Subcutaneous abdominal adipose tissue (tissue), 5 donors: ENCODE measurements around the gene CELA3A.
"Not testable (repeated sequence)": the region's sequence is repeated elsewhere in the genome, so short reads cannot be mapped to it uniquely, and the experiment has no call there.

Experiments
- H3K27ac ChIP-seq: one replicate; pipeline ENCODE4 v1.7.0; 2013; ENCODE audit warnings: low read depth, mild to moderate bottlenecking, inconsistent platforms, low read length, moderate library complexity
- H3K27me3 ChIP-seq, 5 donors: one replicate each; pipeline ENCODE4 v1.7.0; 2013; ENCODE audit warnings: low read length in 5 of 5, inconsistent platforms in 1 of 5; ENCODE audit not compliant: control insufficient read depth in 5 of 5, insufficient read depth in 4 of 5
- H3K36me3 ChIP-seq, 5 donors: one replicate each; pipeline ENCODE4 v1.7.0; 2013; ENCODE audit warnings: low read length in 5 of 5; ENCODE audit not compliant: control insufficient read depth in 5 of 5, insufficient read depth in 5 of 5
- H3K4me1 ChIP-seq, 5 donors: one replicate each; pipeline ENCODE4 v1.7.0; 2013; ENCODE audit warnings: low read length in 5 of 5, mild to moderate bottlenecking in 3 of 5, moderate library complexity in 1 of 5; ENCODE audit not compliant: control insufficient read depth in 5 of 5, insufficient read depth in 5 of 5
- H3K4me3 ChIP-seq, 5 donors: one replicate each; pipeline ENCODE4 v1.7.0; 2013; ENCODE audit warnings: low read length in 5 of 5, low read depth in 1 of 5
- H3K9ac ChIP-seq, 5 donors: one replicate each; pipeline ENCODE4 v1.7.0; 2013; ENCODE audit warnings: low read length in 5 of 5, mild to moderate bottlenecking in 4 of 5, moderate library complexity in 3 of 5
- H3K9me3 ChIP-seq, 5 donors: one replicate each; pipeline ENCODE4 v1.7.0; 2013; ENCODE audit warnings: low read length in 5 of 5; ENCODE audit not compliant: control insufficient read depth in 5 of 5
- donor health status: healthy.
- donor health status: healthy.
- donor health status: healthy.
- donor health status: healthy.
- donor health status: healthy.

CELA3A gene

DNA sequence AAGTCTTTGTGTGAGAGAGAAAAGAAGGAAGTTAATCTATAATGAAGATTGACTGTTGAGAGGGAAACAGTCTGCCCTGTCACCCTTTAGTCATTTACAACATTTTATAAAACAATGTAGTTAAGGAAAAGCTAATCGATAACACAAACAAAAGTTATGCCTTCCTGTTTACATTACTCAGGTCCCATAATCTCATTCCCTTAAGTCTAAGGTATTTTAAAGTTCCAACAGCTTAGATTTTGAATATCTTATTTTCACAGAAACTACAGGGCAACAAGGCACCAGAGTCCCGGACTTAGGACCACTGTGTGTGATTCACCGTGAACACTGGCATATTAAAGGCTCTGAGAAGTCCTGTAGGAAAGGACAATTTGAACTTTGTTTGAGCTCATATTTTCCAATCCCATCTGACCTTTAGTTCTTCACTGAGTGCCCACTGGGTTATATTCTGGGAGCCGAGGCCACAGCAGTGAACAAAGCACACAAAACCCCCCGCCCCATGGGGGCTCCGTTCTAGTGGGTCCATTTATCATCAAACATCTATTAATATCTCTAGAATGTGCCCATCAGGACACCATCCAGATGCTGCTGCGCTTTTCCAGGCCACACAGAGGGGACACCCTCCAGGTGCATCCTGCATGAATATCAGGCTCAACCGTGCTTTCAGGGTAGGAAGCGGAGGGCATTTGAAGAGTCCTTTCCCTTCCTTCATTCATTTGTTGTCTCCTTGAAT, 3.4 kb upstream of the CELA3A start:
- not testable (repeated sequence) for H3K9ac ChIP-seq, H3K27ac ChIP-seq, H3K9me3 ChIP-seq, H3K4me1 ChIP-seq, H3K27me3 ChIP-seq, H3K4me3 ChIP-seq, H3K36me3 ChIP-seq

DNA sequence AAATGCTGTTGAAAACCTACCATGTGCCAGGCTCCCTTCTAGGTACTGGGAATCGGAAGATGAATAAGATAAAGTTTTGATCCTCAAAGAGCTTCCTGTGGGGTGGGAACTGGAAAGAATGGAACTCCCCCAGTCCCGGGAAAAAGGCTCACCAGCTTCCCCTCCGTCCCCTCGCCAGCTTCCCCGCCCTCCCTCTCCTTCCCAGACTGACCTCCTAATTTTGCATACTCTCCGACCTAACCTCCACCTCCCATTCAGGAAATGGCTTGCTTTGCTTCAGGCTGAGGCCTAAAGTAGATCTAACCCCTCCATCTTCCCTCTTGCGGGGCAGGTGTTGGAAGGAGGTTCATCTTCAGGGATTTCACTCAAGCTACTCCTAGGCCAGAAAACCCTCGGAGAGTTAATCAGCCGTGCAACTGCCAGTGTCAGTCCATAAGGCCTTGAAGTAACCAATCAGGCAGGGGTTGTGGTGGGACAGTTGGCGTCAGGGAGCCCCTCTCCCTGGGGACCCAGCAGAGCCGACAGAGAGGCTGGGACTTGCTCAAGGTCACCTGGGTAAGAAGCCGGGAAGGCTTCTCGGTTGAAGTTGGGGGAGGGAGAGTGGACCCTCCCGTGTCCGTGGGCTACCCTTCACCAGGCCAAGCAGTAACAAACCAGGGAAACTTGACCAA, 2.7 kb upstream of the CELA3A start:
- H3K9ac ChIP-seq, H3K27ac ChIP-seq, H3K27me3 ChIP-seq, H3K36me3 ChIP-seq, H3K9me3 ChIP-seq, H3K4me1 ChIP-seq, H3K4me3 ChIP-seq: not testable (repeated sequence)

DNA sequence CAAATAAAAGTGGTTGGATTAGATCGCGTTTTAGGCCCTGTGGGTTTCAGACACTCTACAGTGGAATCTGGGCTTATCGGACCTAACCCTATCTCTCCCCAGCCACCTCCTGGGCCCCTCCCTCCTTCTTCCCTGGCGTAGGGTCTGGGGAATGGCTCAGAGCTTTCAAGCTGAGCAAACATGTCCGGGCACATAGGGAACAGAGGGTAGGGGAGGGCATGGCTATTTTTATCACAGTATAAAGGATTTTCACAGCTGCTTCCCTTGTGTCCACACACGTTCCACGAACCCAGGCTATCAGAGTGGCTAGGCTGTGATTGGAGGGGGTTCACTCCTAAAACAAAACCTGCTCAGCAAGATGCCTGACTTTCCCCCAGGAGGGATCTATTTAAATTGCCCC, 1.8 kb upstream of the CELA3A start:
- not testable (repeated sequence) for H3K27ac ChIP-seq, H3K9ac ChIP-seq, H3K27me3 ChIP-seq, H3K9me3 ChIP-seq, H3K4me1 ChIP-seq, H3K36me3 ChIP-seq, H3K4me3 ChIP-seq

DNA sequence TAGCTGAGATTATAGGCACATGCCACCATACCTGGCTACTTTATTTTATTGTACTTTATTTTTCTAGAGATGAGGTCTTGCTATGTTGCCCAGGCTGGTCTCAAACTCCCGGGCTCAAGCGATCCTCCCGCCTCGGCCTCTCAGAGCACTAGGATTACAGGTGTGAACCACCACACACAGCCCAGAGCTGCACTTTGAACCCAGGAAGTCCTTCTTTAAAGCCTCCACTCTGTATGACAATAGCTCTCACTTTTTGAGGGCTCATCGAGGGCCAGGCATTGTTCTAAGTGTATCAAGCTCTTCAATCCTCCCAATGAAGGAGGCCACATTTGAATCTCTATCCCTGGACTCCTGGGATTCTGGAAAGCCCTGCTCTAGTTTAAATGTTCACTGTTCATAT, 1.0 kb downstream of the CELA3A start:
- not testable (repeated sequence) for H3K9me3 ChIP-seq, H3K4me3 ChIP-seq, H3K27ac ChIP-seq, H3K27me3 ChIP-seq, H3K9ac ChIP-seq, H3K4me1 ChIP-seq, H3K36me3 ChIP-seq

DNA sequence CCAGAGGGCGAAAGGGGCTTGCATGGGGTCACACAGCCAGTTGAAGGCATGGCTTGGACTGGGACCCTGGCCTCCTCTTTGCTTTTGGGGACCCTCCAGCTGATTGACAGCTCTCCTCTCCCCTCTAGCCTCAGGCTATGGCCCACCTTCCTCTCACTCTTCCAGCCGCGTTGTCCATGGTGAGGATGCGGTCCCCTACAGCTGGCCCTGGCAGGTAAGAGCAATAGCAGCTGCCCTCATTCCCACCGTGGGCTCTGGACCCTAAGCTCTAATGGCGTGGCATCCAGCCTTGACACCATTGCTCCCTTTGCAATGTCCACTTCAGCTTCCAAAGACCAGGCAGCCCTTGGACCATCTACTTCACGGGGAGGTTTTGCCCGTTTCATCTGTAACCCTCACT, 1.4 kb downstream of the CELA3A start:
- not testable (repeated sequence) for H3K36me3 ChIP-seq, H3K4me3 ChIP-seq, H3K9ac ChIP-seq, H3K27ac ChIP-seq, H3K4me1 ChIP-seq, H3K27me3 ChIP-seq, H3K9me3 ChIP-seq

DNA sequence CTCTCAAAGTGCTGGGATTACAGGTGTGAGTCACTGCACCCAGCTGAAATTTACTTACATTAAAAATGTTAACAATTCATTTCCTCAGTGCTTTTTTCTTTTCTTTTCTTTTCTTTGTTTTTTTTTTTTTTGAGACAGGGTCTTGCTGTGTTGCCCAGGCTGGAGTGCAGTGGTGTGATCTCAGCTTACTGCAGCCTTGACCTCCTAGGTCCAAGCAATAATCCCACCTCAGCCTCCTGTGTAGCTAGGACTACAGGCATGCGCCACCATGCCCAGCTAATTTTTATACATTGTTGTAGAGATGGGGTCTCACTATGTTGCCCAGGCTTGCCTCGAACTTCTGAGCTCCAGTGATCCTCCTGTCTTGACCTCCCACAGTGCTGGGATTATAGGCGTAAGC, 2.5 kb downstream of the CELA3A start:
- not testable (repeated sequence) for H3K9me3 ChIP-seq, H3K4me3 ChIP-seq, H3K27ac ChIP-seq, H3K36me3 ChIP-seq, H3K27me3 ChIP-seq, H3K9ac ChIP-seq, H3K4me1 ChIP-seq

DNA sequence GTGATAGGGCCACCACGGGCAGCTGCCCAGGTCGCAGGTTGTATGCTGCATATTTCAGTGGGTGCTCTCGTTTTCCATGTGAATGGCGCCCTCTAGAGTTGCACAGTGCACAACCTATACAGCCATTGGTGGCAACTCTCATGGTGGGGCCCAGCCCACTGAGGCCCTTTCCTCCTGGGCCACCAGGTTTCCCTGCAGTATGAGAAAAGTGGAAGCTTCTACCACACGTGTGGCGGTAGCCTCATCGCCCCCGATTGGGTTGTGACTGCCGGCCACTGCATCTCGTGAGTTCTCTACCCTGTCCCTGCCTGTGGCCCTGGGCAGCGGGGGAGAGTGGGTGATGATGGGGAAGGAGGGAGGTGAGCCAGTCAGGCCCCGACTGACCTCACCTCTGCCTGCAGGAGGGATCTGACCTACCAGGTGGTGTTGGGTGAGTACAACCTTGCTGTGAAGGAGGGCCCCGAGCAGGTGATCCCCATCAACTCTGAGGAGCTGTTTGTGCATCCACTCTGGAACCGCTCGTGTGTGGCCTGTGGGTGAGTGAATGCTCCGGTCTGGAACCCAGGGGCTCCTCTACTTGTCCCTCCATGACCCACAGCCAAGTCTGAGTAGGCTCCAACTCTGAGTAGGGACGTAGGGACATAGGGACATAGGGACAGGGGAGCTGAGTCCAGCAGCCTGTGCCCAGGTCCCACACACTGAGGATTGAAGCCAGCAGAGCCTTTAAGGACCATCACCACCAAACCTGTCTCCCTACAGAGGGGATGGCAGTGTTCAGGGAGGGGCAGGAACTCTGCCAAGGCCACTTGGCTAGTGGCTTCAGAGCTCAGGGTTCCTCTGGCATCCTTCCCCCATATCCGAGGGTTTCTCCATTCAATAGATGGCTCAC, 4.0 kb downstream of the CELA3A start:
- not testable (repeated sequence) for H3K27me3 ChIP-seq, H3K4me1 ChIP-seq, H3K9me3 ChIP-seq, H3K36me3 ChIP-seq, H3K4me3 ChIP-seq, H3K27ac ChIP-seq, H3K9ac ChIP-seq

DNA sequence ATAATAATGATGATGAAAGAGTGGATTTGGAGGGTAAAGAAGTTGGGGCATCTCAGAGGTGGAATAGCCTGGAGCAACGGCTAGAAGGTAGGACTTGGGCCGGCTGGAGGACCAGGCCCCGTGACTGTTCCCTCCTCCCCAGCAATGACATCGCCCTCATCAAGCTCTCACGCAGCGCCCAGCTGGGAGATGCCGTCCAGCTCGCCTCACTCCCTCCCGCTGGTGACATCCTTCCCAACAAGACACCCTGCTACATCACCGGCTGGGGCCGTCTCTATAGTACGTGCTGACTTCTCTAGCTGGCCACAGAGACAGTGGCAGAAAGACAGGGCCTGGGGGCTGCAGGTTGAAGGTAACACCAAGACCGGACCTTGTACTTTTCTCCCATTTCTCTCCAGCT, 5.3 kb downstream of the CELA3A start:
- not testable (repeated sequence) for H3K27ac ChIP-seq

DNA sequence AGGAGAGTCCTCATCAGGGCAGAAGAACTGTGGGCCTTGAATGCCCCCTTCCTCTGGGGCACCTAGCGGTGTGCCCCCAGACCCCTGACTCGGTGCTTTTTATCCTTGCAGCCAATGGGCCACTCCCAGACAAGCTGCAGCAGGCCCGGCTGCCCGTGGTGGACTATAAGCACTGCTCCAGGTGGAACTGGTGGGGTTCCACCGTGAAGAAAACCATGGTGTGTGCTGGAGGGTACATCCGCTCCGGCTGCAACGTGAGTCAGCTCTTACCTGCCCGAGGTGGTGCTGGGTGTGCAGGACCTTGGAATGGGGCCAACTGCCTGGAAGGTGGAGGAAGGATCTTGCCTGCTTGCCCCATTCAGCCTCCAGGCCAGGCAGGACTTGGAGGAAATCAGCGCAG, 5.8 kb downstream of the CELA3A start:
- not testable (repeated sequence) for H3K4me1 ChIP-seq, H3K27me3 ChIP-seq, H3K27ac ChIP-seq, H3K36me3 ChIP-seq, H3K9me3 ChIP-seq, H3K9ac ChIP-seq, H3K4me3 ChIP-seq

More for the DNA sequence above, 5.3 kb downstream of the CELA3A start:
- not testable (repeated sequence) for H3K9me3 ChIP-seq, H3K4me3 ChIP-seq, H3K4me1 ChIP-seq, H3K9ac ChIP-seq, H3K36me3 ChIP-seq, H3K27me3 ChIP-seq

DNA sequence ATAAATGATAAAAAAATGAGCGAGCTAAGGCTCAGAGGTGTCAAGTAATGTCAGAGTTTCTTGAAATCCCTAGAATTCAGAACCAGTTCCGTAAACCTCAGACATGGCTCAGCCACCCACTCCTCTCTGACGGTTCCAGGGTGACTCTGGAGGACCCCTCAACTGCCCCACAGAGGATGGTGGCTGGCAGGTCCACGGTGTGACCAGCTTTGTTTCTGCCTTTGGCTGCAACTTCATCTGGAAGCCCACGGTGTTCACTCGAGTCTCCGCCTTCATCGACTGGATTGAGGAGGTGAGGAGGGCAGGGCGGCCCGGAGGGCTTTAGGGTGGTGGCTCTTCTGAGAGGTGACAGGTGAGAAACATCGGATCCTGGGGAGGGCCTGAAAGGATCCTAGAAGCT, 8.1 kb downstream of the CELA3A start:
- not testable (repeated sequence) for H3K9ac ChIP-seq, H3K9me3 ChIP-seq, H3K4me1 ChIP-seq, H3K4me3 ChIP-seq, H3K27me3 ChIP-seq, H3K27ac ChIP-seq, H3K36me3 ChIP-seq
